NCI-H446 (cell line): ENCODE data around the gene NKRF.
A peak's percentile ranks its signal among the peaks of the same experiment; 100 is the strongest.

Experiments
- DNase-seq, 2 experiments: peaks; one replicate each; lab custom pipeline; 2025; lab: John Stamatoyannopoulos, UW

Gene NKRF

DNA sequence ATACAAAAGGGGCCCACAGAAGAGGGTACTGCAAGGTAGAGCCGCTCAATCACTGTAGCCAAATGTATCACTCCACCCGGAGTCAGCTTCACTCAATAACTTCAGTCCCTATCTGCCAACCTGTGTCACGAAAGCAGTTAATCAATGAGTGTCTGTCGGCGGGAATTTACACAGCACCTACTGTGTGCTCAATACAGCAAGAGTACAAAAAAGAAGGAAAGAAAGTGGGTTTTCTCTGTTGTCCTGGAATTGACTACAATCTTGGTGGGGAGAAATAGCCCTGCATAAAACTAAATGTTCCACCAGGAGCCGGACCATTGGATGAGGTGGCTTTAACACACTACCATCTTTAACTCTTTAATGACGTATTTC is 780 bp upstream of the NKRF start:
- no peak for DNase-seq

DNA sequence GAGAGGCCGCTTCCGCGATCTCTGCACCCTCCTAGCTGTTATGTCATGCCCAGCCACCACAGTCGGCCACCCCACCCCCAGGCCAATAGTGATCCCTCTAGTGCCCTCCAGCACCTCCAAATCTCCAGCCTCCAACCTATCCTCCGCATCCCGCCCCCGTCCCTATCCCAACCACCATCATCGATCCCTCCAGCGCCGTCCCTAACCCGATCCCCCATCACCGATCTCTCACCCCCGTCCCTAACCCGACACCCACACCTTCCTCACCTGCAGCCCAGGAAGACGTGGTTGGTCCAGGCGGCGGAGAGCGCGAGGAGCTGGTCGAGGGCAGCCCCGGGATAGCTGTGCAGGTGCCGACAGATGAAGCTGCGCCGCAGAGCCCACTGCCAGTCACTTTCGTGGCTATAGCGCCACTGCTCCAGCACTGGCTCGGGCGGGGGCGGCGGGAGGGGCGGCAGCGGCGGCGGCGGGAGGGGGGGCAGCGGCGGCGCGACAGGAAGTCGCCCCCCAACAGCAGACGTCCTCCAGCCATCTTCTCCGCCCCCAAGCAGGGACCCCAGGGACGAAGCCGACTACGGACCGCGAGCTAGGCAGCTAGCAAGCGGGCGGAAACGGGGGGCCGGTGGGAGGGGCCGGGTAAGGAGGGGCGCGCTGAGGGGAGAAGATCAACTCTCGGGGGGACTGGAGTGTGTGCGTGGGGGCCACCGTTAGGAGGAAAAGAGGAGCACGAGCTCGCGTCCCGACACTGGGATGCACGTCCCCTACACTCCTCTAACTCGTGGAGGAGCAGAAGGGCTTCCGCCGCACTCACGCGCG is 552 bp downstream of the NKRF start:
- no peak for DNase-seq

DNA sequence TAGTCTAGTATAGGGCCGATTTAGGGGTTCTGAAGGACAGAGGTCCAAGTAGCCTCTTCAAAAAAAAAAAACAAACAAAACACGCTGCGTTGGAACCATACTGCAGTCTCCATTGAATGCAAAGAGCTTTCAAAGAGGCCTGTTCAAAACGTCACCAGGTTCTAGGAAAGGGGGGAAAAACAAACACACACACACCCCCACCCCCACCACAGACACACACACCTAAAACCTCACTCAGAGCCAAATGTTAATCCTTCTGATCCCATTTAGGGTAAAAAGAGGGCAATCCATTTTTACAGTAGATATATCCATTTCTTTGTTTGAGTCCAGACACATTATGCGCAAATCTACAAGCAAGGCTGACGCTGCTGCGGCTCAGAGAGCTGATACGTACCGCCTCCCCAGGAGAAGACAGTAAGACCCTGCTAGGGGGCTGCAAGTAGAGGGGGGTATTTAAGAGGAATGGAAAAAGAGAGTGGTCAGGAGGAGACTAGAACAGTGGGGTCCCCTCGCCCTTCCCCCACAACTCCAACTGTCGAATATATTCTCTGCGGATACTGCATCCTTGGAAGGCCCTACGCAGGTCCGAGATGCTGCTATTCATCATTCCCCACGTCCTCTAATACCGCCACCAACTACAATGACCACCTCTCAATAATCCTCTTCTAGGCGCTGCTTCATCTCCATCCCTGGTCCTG is 1.3 kb downstream of the NKRF start:
- no peak for DNase-seq

DNA sequence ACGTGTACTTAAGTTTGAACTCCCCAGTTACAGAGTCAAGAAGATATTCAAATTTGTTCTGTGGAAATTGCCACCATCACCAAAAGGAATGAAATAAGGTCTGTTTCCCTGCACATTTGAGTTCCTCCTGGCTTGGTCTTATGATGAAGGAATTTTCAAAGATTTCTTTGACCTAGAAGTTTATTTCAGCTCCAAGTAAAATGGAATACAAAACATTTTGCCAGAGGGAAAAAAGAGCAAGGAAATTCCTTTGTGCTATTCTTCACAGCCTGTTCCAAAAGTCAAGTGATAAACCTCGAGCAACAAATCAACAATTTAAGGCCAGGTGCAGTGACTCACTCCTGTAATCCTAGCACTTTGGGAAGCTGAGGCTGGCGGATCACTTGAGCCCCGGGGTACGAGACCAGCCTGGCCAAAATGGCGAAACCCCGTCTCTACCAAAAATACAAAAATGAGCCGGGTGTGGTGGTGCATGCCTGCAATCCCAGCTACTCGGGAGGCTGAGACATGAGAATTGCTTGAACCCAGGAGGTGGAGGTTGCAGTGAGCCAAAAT is 3.4 kb downstream of the NKRF start:
- no peak for DNase-seq

DNA sequence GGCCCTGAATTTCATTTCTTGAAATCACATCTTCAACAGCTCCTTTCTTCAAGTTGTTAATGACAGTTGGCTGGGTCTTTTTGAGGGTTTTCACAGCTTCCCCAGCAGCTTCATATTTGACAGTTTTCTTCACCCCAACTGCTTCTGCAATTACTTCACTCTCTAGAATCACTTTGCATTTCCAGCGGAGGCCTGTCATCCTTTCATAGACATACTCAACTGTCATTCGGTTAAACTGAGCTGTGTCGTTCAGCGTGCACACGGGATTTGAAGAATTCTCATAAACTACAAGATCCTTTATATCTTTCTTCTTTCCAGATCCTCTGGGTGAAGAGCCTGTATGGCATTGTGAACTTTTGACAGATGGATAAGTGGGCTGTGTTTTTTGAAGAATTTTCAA is 16.4 kb downstream of the NKRF start:
- no peak for DNase-seq

DNA sequence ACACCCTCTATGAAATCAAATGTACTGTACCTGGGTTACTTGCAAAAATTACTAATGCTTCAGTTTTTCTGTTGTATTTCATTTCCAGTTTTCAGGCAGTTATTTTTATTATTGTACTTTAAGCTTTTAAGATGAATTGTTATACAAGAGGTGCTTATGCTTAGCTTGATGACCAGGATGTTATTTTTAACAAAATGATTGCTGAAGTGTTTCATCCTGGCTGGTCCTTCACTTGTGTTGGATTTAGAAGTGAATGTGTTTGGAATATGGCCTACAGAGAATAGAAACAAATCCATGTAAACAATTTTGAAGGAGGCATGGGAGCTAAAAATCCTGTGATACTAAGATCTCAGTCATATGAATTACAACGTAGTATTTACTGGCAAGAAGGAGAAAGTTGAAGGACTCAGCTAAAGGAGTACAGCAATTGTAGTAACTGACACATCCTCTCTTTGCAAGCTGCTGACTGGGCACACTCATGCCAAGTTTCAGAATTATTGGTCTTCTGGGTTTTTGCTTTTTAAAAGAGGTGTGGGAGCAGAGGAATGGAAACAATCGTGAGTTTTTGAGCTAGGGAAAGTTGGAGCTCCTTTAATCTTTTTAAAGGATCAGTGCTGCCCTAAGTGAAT is 22.7 kb downstream of the NKRF start:
- no peak for DNase-seq

DNA sequence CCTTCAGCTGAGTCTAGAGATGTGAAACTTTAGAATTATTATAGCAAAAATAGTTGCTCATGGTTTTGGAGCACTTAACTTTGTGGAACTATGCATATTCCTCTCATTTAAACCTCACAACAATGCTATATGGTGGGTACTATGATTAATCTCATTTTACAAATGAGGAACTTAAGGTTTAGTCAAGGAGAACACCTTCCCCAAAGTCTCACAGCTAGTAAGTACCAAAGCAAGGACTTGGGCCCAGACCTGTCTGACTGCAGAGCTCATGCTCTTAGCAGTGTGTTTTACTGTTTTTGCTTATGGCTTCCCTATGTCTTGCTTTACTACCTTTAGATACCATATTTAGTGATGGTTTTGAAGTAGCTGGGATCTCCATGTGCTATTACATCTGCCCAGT is 26.8 kb downstream of the NKRF start:
- DNase-seq = no peak

DNA sequence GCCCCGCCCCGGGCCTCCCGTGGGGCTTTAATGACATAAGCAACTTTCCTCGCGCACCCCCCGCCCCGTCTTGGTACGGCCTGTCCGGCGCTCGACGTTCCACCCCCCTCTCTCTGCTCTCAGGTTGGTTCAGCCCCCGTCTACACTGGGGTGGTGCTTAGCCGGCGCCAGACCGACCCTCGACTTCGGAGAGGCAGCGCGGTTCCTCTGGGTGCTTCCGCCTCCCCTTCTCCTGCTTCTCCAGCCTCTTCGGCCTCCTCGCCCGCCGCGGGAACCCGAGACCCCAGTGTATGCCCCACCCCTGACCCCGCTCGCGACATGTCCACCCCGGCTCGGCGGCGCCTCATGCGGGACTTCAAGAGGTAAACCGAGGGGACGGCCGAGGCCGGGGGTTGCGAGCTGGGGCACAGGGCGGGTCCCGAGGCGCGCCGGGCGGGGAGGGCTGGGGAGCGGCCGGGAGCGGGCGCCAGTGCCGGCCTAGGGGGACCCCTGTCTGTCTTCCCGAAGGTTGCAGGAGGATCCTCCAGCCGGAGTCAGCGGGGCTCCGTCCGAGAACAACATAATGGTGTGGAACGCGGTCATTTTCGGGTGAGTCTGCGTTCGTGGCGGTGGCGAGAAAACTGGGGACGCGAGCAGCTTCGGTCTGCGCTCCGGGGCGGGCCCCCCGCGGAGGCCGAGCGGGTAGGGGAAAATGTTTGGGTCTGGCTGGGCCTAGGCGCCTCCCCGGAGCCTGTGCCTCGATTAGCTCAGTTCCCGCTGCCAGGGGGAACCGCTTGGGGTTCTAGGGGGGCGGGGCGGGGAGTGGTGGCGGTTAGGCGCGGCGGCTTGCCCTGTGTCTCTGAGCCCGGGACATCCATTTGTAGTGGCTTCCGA is 31.6 kb downstream of the NKRF start, which contains the start of gene UBE2A:
TSS of gene UBE2A (plus strand) at position 170 of the 873 bp plus-strand sequence. CDS start at position 319, 149 bp downstream.
- peak; percentile 75 to 90 for DNase-seq

DNA sequence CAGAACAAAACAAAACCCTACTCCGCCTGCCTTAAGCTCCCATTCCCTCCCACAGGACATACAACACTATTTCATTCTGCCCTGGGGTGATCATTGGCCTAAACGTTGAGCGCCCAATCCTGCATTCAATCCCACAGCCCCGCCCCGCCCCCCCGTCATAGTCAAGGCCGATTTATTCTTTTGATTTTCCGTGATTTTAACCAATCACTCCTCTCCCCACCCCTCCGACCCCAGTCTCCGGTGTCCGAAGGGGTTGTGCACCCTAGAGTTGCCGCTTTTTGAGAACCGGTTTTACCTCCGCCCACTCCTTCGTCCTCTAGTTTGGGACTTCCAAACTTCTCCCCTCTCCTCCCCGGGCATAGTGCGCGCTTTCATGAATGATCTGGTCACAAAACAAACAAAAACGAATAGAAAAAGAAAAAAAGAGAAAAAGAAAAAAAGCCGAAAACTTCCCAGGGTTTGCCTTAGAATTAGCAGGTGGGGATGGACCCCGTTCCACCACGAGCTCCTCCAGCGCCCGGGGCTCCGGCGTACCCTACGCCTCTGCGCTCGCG is 32.3 kb downstream of the NKRF start:
- DNase-seq = no peak

DNA sequence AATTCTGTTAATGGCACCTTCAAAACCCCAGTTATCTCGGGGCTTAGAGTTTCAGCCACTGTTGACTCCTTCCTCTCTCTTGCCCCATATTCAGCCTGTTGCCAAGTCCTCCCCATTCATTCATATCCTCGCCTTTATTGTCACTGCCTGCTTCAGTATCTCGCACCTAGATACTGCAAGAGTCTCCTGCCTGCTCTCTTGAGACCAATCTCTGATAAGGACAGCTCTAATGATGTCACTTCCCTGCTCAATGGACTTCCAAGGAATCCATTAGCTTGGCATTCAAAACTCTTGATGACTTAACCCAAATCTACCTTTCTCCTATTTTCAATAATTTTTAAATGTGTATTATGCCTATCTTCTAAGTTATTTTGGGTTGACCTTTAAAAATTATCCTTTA is 33.0 kb downstream of the NKRF start:
- DNase-seq = no peak

DNA sequence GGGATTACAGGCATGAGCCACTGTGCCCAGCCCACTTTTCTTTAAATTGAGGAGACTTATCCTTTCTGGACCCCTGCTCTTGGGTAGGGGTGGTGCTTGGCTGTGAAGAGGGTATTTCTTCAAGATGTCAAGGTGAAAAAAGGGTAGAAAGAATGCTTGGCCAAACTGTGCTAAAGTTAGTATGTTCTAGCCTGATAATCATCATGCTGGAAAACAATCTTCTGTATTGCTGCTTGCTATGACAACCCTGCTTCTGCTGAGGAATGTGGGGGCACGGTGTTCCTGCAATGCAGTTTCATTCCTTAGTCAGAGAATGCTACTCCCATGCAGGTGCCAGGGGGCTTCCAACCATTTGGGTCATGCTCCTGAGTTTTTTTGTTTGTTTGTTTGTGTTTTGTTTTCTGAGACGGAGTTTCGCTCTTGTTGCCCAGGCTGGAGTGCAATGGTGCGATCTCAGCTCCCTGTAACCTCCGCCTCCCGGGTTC is 35.8 kb downstream of the NKRF start:
- DNase-seq = no peak

DNA sequence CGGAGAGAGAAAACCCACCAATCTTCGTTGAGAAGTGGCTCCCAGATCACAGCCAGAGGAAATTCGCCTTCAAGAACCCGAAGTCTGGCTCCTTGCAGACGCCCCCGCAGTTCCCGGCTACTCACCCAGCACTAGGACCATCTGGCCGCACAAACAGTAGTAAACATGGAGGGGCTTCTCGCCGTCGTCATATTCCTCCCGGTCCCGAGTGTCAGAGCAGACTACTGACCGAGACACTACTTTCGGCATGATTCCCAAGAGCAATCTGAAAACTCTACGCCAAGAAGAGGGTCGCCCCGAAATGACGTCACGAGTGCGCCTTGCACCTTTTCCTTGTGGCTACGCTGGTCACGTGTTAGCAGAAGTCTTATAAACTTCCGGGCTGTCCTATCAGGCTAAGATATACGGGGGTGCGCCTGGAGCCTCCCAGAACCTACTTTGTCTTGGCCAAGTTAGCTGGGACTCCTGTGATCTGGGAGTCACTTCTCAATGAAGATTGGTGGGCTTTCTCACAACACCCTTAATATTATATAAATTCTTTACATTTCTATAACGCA is 41.0 kb downstream of the NKRF start, which contains the start of gene STEEP1:
TSS of gene STEEP1 (minus strand) at position 303 of the 557 bp plus-strand sequence. CDS start at position 249, 54 bp downstream.
- peak; percentile 79 to 92 for DNase-seq

DNA sequence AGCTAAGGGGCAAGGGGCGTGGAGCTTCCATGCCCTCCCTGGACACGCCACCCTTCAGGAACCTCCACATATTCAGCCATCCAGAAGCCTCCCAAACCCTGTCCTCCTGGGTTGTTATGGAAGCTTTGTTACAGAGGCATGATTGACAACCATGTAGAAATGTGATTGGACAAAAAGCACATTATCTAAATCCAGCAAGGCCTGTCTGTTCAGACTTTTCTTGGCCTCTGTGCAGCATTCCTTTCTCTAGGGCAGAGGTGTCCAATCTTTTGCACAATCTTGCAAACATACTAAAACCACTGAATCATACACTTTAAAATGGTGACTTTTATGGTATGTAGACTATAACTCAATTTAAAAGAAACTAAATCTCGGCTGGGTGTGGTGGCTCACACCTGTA is 53.7 kb downstream of the NKRF start:
- DNase-seq = no peak

DNA sequence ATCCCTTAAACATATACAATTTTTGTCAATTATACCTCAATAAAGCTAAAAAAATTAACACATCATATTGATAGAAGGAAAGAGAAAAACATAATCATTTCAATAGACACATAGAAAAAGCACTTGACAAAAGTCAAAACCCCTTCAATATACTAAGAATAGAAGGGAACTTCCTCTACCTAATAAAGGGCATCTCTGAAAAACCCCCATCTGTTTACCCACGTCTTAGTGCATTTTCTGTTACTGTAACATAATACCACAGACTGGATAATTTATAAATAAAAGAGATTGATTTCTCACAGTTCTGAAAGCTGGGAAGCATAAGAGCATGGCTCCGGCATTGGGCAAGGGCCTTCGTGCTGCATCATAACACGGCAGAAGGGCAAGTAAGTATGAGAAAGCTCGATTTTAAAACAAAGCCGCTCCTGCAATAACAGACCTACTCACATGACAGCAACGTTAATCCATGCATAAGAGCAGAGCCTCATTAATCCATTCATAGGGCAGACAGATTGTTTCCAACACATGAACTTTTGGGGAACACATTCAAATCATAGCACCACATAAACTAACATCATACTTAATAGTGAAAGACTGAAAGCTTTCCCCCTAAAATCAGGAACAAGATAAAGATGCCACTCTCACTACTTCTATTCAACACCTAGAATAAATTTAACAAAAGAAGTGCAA is 56.8 kb downstream of the NKRF start:
- no peak for DNase-seq

DNA sequence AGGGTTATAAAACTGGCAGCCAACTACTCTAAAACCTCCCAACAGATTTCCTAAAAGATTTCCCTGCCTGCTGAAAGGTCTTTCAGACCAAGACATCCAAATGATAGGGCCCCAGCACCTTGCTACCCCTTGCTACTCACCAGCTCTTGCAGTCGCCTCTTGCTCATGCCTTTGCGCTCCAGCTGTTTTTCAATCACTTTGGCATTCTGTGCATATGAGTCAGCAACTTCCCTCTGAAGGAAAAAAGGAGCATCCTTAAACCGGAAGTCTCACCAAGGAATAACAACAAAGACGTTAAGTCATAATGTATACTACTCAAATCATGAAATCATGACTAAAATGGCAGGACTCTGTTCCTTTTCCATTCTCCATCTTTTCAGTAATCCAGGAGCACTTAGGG is 65.0 kb downstream of the NKRF start:
- DNase-seq = no peak

DNA sequence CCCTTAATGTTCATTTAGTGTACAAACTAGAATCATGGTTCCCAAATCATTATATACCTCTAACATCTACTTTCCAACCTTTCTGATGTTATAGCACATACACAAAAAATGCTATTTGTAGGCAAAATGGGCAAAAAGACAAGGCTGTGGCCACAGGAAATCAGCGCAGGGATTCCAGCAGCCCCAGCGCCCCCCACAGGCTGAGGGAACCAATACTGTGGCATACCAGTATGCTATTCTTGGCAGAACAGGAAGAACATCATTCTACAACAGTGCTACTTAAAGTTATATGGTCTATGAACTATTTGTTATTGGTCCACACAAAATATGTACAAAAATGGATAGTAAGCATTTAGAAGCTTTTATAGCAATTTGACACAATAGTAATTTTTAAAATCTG is 66.4 kb downstream of the NKRF start:
- no peak for DNase-seq
